Muscle of leg (tissue), 11 donors: ENCODE measurements around the gene ZSWIM5. TPM values are rescaled to one million over a fixed set of nuclear protein-coding genes. Genes with fewer than 3 reads are reported as not detected.
A peak's percentile ranks its signal among the peaks of the same experiment; 100 is the strongest.
"Not testable (repeated sequence)": the region's sequence is repeated elsewhere in the genome, so short reads cannot be mapped to it uniquely, and the experiment has no call there.

Experiments used
- DNase-seq: peaks from one replicate; pipeline ENCODE4 v3.0.0; 2013
- H3K27ac ChIP-seq: one replicate; pipeline ENCODE4 v1.5.1; 2013; ENCODE audit warnings: mild to moderate bottlenecking, low read length, control low read depth
- H3K27me3 ChIP-seq: one replicate; pipeline ENCODE4 v1.6.1; 2013; ENCODE audit warnings: low read length; ENCODE audit not compliant: control insufficient read depth, insufficient read depth
- H3K36me3 ChIP-seq: one replicate; pipeline ENCODE4 v1.6.1; 2013; ENCODE audit warnings: low read length; ENCODE audit not compliant: control insufficient read depth, insufficient read depth
- H3K4me1 ChIP-seq: one replicate; pipeline ENCODE4 v1.6.1; 2013; ENCODE audit warnings: low read length; ENCODE audit not compliant: control insufficient read depth, insufficient read depth
- H3K4me3 ChIP-seq: one replicate; pipeline ENCODE4 v1.5.1; 2013; ENCODE audit warnings: low read length, control low read depth
- H3K9me3 ChIP-seq: replicated peaks from 2 replicates; pipeline ENCODE4 v1.6.1; 2013; ENCODE audit warnings: low read depth, low read length; ENCODE audit not compliant: control insufficient read depth
- WGBS: methylation state at CpG from one replicate; pipeline ENCODE4 v1.1.5; 2013; ENCODE audit warnings: missing lambda C conversion rate; ENCODE audit not compliant: insufficient coverage; 5-methylcytosine and 5-hydroxymethylcytosine counted together
- polyA plus RNA-seq, 8 donors: library from polyadenylated mRNA; unstranded; fragments of 120-200 nt; gene quantifications; one replicate each; pipeline versions ENCODE4 v1.2.1 to v1.2.3, GENCODE V29; 2013; ENCODE audit warnings: inconsistent platforms in 1 of 8, low replicate concordance in 1 of 8; ENCODE audit not compliant: insufficient read length in 8 of 8, insufficient read depth in 1 of 8
- total RNA-seq: library from RNA; stranded (reverse); fragments of 120-200 nt; gene quantifications from one replicate; pipeline ENCODE4 v1.2.4, GENCODE V29; 2013

The ZSWIM5 gene
- total and polyA plus RNA-seq, 9 donors = 0.25 to 1.0 (median 0.47) TPM

DNA sequence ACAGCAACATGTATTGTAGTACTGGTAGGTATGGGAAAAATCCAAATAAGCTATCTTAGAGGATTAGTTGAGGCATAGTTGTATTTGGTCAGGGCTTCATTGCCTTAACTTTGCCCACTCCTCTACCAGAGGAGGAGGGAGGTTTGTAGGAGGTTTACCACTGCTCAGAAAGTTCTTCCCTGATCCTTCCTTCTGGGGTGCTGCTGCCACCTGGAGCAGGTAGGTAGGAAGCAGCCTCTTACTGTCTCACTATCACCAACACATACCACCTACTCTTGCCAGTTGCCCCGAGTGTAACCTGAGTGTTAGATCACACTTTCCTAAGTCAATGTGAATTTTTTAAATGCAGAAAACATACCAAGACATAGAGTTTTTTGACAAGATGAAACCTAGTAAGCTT, 24.1 kb upstream of the ZSWIM5 start:
- Histone ChIP-seq H3K4me3 (no peak overlapping the region), H3K4me1 (no peaks in the 10 kb centered on the region), H3K27me3 (peaks cover 2% of the 10 kb centered on the region), H3K27ac (no peak overlapping the region), H3K36me3 (no peaks in the 10 kb centered on the region), H3K9me3 (no peaks in the 10 kb centered on the region)
- no CpG with 5 or more reads among the region's 1 CpG for WGBS
- DNase-seq = no peak

DNA sequence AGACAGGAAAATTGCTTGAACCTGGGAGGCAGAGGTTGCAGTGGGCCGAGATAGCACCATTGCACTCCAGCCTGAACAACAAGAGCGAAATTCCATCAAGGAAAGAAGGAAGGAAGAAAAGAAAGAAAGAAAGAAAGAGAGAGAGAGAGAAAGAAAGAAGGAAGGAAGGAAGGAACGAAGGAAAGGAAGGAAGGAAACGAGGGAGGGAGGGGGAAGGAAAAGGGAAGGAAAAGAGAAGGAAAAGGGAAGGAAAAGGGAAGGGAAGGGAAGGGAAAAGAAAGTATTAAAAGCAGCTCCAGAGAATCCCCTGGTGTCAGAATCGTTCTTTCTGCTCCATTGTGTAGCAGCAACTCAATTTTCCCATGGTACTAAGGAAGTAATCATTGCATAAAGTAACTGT, 19.2 kb upstream of the ZSWIM5 start:
- DNase-seq = no peak
- H3K27me3 ChIP-seq = peaks cover 5% of the 10 kb centered on the region
- H3K4me1 ChIP-seq = no peaks in the 10 kb centered on the region
- 66% methylated on average over 4 of the region's 5 CpGs for WGBS
- H3K27ac ChIP-seq = no peak overlapping the region
- H3K4me3 ChIP-seq = no peak overlapping the region
- no peaks in the 10 kb centered on the region for H3K9me3 ChIP-seq
- no peaks in the 10 kb centered on the region for H3K36me3 ChIP-seq

DNA sequence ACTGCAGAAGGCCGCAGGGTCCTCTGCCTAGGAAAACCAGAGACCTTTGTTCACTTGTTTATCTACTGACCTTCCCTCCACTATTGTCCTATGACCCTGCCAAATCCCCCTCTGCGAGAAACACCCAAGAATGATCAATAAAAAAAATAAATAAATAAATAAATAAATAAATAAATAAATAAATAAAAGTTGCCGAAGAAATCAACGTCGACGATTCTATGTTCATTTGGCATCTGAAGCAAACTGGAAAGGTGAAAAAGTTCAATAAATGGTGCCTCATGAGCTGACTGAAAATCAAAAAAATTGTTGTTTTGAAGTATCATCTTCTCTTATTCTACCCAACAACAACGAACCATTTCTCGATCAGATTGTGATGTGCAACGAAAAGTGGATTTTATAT, 17.3 kb upstream of the ZSWIM5 start:
- H3K36me3 ChIP-seq, H3K9me3 ChIP-seq, H3K27me3 ChIP-seq, H3K4me3 ChIP-seq, DNase-seq, H3K4me1 ChIP-seq, H3K27ac ChIP-seq: not testable (repeated sequence)
- WGBS = no CpG with 5 or more reads among the region's 9 CpGs

DNA sequence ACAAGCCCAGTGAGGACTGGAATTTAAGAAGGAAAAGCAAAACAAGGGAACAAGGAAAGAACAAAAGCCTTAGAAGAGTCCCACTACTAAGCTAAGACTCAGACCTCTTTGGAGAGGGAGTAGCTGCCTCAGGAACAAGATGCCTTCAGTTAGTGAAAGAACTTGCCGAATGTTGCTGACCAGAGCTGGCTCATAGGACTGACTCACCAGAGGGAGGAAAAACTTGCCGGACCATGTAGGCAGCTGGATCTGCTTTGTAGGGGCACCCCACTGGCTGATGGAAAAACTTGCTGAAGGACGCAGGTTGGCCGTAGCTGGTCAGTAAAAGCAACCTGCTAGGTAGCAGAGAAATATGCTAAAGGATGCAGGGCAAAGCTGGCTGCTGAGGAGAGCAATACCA, 15.3 kb upstream of the ZSWIM5 start:
- Histone ChIP-seq H3K4me1 (no peaks in the 10 kb centered on the region), H3K9me3 (no peaks in the 10 kb centered on the region), H3K36me3 (no peaks in the 10 kb centered on the region), H3K4me3 (no peak overlapping the region), H3K27ac (no peak overlapping the region), H3K27me3 (peaks cover 5% of the 10 kb centered on the region)
- DNase-seq = no peak
- WGBS = 66% methylated on average over 4 of the region's 4 CpGs

DNA sequence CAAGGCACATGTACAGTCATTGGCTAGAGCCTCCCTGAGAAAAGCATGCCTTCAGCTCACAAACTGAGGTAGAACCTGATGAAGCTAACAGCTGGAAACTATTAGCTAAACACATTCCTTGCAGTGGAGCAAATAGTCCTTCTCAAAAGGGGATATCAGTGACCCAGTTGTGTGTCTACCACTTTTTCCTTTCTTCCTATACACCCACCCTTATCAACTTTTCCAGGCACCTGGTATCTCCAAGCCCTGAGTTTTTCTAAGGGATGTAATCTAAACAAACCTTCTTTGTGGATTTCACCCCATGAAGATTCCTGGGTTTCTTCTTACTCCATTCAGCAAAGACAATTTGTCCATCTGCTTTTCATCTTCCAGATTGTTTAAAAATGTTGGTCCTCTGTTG, 10.5 kb upstream of the ZSWIM5 start:
- H3K27me3 ChIP-seq = peaks cover 2% of the 10 kb centered on the region
- no peaks in the 10 kb centered on the region for H3K4me1 ChIP-seq
- H3K9me3 ChIP-seq = no peaks in the 10 kb centered on the region
- no peak for DNase-seq
- no peak overlapping the region for H3K27ac ChIP-seq
- no peak overlapping the region for H3K4me3 ChIP-seq
- no peaks in the 10 kb centered on the region for H3K36me3 ChIP-seq

DNA sequence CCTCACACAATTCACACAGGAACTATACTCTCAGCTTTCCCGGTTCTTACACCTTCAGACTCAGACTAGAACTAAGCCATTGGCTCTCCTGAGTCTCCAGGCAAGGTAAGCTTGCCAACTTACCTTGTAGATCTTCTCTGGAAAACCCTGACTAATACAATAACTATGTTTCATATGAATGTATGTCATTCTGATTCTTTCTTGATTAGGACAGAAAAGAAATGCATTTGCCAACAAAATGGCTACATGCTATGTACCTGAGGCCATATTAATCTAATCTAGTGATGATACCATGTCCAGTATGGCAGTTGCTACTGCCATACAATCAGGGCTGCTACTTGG, 9.8 kb upstream of the ZSWIM5 start:
- Histone ChIP-seq H3K36me3 (no peaks in the 10 kb centered on the region), H3K27me3 (no peaks in the 10 kb centered on the region), H3K9me3 (no peaks in the 10 kb centered on the region), H3K4me1 (no peaks in the 10 kb centered on the region), H3K4me3 (no peak overlapping the region), H3K27ac (no peak overlapping the region)
- no CpG with 5 or more reads among the region's 1 CpG for WGBS
- no peak for DNase-seq

DNA sequence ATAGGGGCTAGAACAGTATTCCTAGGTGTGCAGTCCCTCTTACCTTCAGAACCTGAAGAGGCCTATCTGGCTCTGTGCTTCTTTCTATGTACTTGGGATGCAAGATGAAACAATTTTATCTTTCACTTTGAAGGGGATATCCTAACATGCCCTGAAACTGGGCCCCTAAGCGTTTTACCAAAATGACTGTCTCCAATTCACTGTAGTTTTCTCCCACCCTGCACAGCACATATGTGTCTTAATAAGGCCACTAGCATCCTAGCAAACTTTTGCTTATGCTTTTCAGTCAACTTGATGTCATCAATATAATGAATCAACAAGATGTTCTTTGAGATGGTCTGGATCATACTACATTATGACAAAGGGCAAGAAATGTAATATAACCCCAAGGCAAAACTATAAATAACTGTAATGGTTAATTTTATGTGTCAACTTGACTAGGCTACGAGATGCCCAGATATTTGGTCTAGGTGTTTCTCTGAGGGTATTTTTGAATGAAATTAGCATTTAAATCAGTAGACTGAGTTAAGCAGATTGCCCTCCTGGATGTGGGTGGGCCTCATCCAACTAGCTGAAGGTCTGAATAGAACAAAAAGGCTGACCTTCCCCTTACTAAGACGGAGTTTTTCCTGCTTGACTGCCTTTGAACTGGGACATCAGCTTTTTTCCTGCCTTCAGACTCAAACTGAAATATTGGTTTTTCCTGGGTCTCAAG, 9.2 kb upstream of the ZSWIM5 start:
- no peak for DNase-seq
- no peaks in the 10 kb centered on the region for H3K27me3 ChIP-seq
- H3K36me3 ChIP-seq = no peaks in the 10 kb centered on the region
- no peaks in the 10 kb centered on the region for H3K9me3 ChIP-seq
- H3K4me3 ChIP-seq = no peak overlapping the region
- H3K4me1 ChIP-seq = no peaks in the 10 kb centered on the region
- no peak overlapping the region for H3K27ac ChIP-seq
- WGBS = 79% methylated on average over 2 of the region's 3 CpGs

DNA sequence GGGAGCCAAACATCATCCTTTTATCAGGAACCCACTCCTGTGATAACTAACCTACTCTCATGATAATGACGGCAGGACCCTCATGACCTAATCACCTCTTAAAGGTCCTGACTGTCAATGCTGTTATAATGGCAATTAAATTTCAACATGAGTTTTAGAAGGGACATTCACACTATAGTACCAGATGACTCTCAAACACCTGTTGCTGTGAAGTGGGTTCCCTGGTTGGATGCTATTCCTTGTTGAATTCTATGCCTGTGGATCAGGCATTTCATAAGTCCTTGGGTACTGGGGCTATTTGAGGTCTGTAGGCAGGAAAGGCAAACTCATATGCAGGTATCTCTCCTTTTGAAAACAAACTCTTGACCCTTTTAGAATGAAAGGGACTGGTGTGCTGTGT, 7.5 kb upstream of the ZSWIM5 start:
- Histone ChIP-seq H3K4me1 (no peaks in the 10 kb centered on the region), H3K9me3 (no peaks in the 10 kb centered on the region), H3K36me3 (no peaks in the 10 kb centered on the region), H3K27me3 (peaks cover 6% of the 10 kb centered on the region), H3K4me3 (no peak overlapping the region), H3K27ac (no peak overlapping the region)
- no peak for DNase-seq
- WGBS = no CpG with 5 or more reads among the region's 1 CpG

DNA sequence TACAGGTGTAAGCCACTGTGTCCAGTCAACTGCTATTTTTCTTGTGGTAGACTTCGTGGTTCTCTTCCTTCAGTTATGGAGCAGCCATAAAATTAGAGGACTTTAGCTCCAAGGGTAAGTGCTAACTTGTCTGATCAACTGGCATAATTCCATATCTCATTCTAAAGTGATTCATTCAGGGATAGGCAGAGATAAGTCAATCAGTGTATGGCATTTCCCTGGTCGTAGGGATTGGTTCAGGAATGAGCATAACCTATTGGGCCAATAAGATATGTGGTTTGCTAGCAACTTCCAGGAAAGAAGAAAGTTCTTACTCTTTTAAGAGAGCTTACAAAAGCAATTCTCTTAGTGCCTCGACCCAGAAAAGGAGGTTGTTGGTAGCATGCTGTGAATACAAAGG, 4.7 kb upstream of the ZSWIM5 start:
- Histone ChIP-seq H3K27me3 (peaks cover 21% of the 10 kb centered on the region), H3K9me3 (no peaks in the 10 kb centered on the region), H3K36me3 (no peaks in the 10 kb centered on the region), H3K27ac (no peak overlapping the region), H3K4me3 (no peak overlapping the region), H3K4me1 (peaks cover 5% of the 10 kb centered on the region)
- no CpG with 5 or more reads among the region's 3 CpGs for WGBS
- DNase-seq = no peak

DNA sequence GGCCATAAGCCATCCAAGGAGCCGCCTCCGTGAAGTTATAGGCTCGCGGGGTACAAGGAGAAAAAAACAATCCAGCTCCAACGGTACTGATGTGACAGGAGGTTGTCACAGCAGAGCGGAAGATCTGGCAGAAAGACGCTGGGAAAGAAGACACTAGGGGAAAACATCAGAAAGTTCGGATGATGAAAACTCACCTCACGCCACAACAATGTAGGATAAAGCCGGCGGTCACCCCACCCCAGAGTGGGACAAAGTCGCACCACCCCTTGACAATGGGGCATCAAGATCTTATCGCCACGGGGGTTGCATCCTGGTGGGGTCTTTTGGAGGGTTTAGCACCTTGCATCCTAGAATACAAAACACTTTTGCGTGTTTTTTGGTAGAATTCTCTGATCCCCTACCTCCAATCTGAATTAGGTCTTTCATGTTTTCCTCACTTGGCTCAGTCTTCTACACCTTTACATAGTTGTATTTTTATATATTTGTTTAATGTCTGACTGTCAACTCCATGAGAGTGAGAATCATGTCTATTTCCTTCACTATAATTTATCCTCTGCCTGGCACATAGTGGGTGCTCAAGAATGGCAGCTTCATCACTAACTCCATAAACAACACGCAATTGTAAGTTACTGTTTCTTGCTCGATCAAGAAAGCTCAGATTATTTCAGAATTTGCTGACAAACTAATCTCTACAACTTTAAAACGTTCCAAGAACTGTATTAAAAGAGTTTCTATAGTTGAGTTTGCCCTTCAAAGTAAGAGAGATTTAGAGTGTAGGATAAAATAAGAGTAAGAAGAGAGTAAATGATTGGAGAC, 611 bp upstream of the ZSWIM5 start:
- DNase-seq = no peak
- H3K4me3 ChIP-seq = peak overlapping the region; percentile 39
- peaks cover 33% of the 10 kb centered on the region for H3K27me3 ChIP-seq
- no peak overlapping the region for H3K27ac ChIP-seq
- WGBS = 0% methylated on average over 5 of the region's 18 CpGs
- no peaks in the 10 kb centered on the region for H3K36me3 ChIP-seq
- no peaks in the 10 kb centered on the region for H3K9me3 ChIP-seq
- H3K4me1 ChIP-seq = peaks cover 7% of the 10 kb centered on the region
